ENCODE results near the gene NOL11.
"Not testable (repeated sequence)": the region's sequence is repeated elsewhere in the genome, so short reads cannot be mapped to it uniquely, and the experiment has no call there.

Gene NOL11

GRCh38 chr17:67725373-67725791, 7.6 kb downstream of the NOL11 start:
- ChIA-PET CTCF (interaction anchor here (0.7 to 1.2 kb wide), 2 partner anchors 9 to 385 kb away, joined by 3 to 4 read pairs; no protein-coding TSS in a partner anchor), POLR2A (no interaction called here)
- no peaks in the 10 kb centered on the region for H3K9me3 ChIP-seq (ENCODE audit: control insufficient read depth, insufficient read depth, low read depth, low read length)
- no peak overlapping the region for H3K27ac ChIP-seq (ENCODE audit: extremely low read depth, low read depth, low read length)
- H3K4me1 ChIP-seq (ENCODE audit: control insufficient read depth, insufficient read depth, low read length), result no peaks in the 10 kb centered on the region
- H3K4me3 ChIP-seq (ENCODE audit: low read depth, low read length), result no peak overlapping the region
- peaks cover 97 to 99% of the 10 kb centered on the region in 2 experiments for H3K36me3 ChIP-seq (ENCODE audit: control insufficient read depth in 2 of 2, insufficient read depth in 1 of 2, low read length in 2 of 2)
- TF ChIP-seq ZNF324 (tag by site-specific recombination; IDR thresholded peaks at IDR 0.05) (no peak), SP3 (tag by site-specific recombination; IDR thresholded peaks at IDR 0.05) (no peak), ZNF792 (tag by site-specific recombination; IDR thresholded peaks at IDR 0.05) (no peak), ZNF146 (tag by site-specific recombination; IDR thresholded peaks at IDR 0.05) (no peak), ZNF138 (tag by site-specific recombination; IDR thresholded peaks at IDR 0.05; ENCODE audit: borderline replicate concordance) (no peak), MZF1 (tag by site-specific recombination; IDR thresholded peaks at IDR 0.05; ENCODE audit: borderline replicate concordance) (no peak), PRDM6 (tag by site-specific recombination; IDR thresholded peaks at IDR 0.05) (no peak), ZNF626 (tag by site-specific recombination; IDR thresholded peaks at IDR 0.05) (no peak), ZNF623 (tag by site-specific recombination; IDR thresholded peaks at IDR 0.05) (no peak), ZNF10 (tag by site-specific recombination; IDR thresholded peaks at IDR 0.05) (no peak), ZNF660 (tag by site-specific recombination; IDR thresholded peaks at IDR 0.05) (no peak), ZNF366 (tag by site-specific recombination; conservative IDR thresholded peaks at IDR 0.05) (no peak), ZBTB20 (tag by site-specific recombination; IDR thresholded peaks at IDR 0.05) (no peak), ZBTB26 (tag by site-specific recombination; optimal IDR thresholded peaks at IDR 0.05) (no peak), ZBTB10 (tag by site-specific recombination; IDR thresholded peaks at IDR 0.05) (no peak), ZNF24 (tag by site-specific recombination; IDR thresholded peaks at IDR 0.05) (no peak)

GRCh38 chr17:67725807-67726206, 8.1 kb downstream of the NOL11 start:
- no peak for TF ChIP-seq ZNF133 (tag by site-specific recombination; IDR thresholded peaks at IDR 0.05)
- TF ChIP-seq ZFP37 (tag by site-specific recombination; IDR thresholded peaks at IDR 0.05), result no peak
- no peak for TF ChIP-seq ZNF274 (IDR thresholded peaks at IDR 0.05; ENCODE audit: low read length)
- no peak for TF ChIP-seq ZNF274 (tag by site-specific recombination; IDR thresholded peaks at IDR 0.05; ENCODE audit: borderline replicate concordance)
- Histone ChIP-seq H3K4me1 (ENCODE audit: control insufficient read depth, insufficient read depth, low read length) (no peaks in the 10 kb centered on the region), H3K4me3 (ENCODE audit: low read depth, low read length) (no peak overlapping the region), H3K36me3 (ENCODE audit: control insufficient read depth in 2 of 2, insufficient read depth in 1 of 2, low read length in 2 of 2) (peaks cover 97 to 99% of the 10 kb centered on the region in 2 experiments), H3K27ac (ENCODE audit: extremely low read depth, low read depth, low read length) (no peak overlapping the region), H3K9me3 (ENCODE audit: control insufficient read depth, insufficient read depth, low read depth, low read length) (no peaks in the 10 kb centered on the region)
- ChIA-PET POLR2A (no interaction called here), CTCF (interaction anchor here (0.7 to 1.2 kb wide), 2 partner anchors 9 to 385 kb away, joined by 3 to 4 read pairs; no protein-coding TSS in a partner anchor)

GRCh38 chr17:67727152-67728039, 9.7 kb downstream of the NOL11 start:
- not testable (repeated sequence) for H3K9me3 ChIP-seq (ENCODE audit: control insufficient read depth, insufficient read depth, low read depth, low read length); H3K27ac ChIP-seq (ENCODE audit: extremely low read depth, low read depth, low read length); H3K4me3 ChIP-seq (ENCODE audit: low read depth, low read length); H3K4me1 ChIP-seq (ENCODE audit: control insufficient read depth, insufficient read depth, low read length)
- ChIA-PET CTCF (interaction anchor here (0.8 to 0.9 kb wide), 2 partner anchors 9 to 22 kb away, joined by 3 read pairs; no protein-coding TSS in a partner anchor), POLR2A (interaction anchor here (0.6 to 1.5 kb wide), 2 partner anchors 9 to 55 kb away, joined by 4 to 6 read pairs; no protein-coding TSS in a partner anchor)
- H3K36me3 ChIP-seq (ENCODE audit: control insufficient read depth in 2 of 2, insufficient read depth in 1 of 2, low read length in 2 of 2), result peaks cover 97% of the 10 kb centered on the region in 2 experiments
